Type B pancreatic cell (in vitro differentiated cells): ENCODE measurements around the gene ACAN. TPM values are rescaled to one million over a fixed set of nuclear protein-coding genes. Genes with fewer than 3 reads are reported as not detected.
A peak's percentile ranks its signal among the peaks of the same experiment; 100 is the strongest.

Source experiments
- DNase-seq: peaks from one replicate; pipeline ENCODE4 v3.0.0; 2021; ENCODE audit warnings: mixed read lengths; ENCODE audit not compliant: unreplicated experiment; ENCODE audit errors: extremely low spot score
- H3K27ac Mint-ChIP-seq: 2 replicates; pipeline ENCODE4 v1.8.0; 2021; ENCODE audit warnings: mild to moderate bottlenecking, mixed read lengths
- H3K27me3 Mint-ChIP-seq: 2 replicates; pipeline ENCODE4 v1.8.0; 2021; ENCODE audit warnings: mixed read lengths
- H3K36me3 Mint-ChIP-seq: 2 replicates; pipeline ENCODE4 v1.8.0; 2021; ENCODE audit warnings: mixed read lengths
- H3K4me1 Mint-ChIP-seq: one replicate; pipeline ENCODE4 v1.8.0; 2021; ENCODE audit warnings: mixed read lengths; ENCODE audit not compliant: unreplicated experiment
- H3K4me3 Mint-ChIP-seq: 2 replicates; pipeline ENCODE4 v1.8.0; 2021; ENCODE audit warnings: mild to moderate bottlenecking, mixed read lengths
- H3K9me3 Mint-ChIP-seq: 2 replicates; pipeline ENCODE4 v1.8.0; 2021; ENCODE audit warnings: mixed read lengths
- CTCF ChIP-seq: fragments of 200-600 bp; sonication (generic); conservative IDR thresholded peaks from 2 replicates; pipeline ENCODE4 v1.5.0; 2021; ENCODE audit warnings: antibody characterized with exemption, mild to moderate bottlenecking
- total RNA-seq: library from RNA; stranded (reverse); gene quantifications from 2 replicates; pipeline ENCODE4 v1.2.1, GENCODE V29; 2021; ENCODE audit warnings: low replicate concordance

The ACAN gene
- total RNA-seq, 1 donor from 2014 or later: 6.9 TPM

- Mint-ChIP-seq H3K27me3 (peaks cover 4% of the 10 kb centered on the region), H3K9me3 (no peaks in the 10 kb centered on the region), H3K36me3 (no peaks in the 10 kb centered on the region), H3K4me3 (no peak overlapping the region), H3K4me1 (no peaks in the 10 kb centered on the region), H3K27ac (no peak overlapping the region)
- no peak for DNase-seq
- no peak for TF ChIP-seq CTCF
Measured at GRCh38 chr15:88865498-88866099, 62.4 kb downstream of the ACAN start.

GRCh38 chr15:88866295-88866881 lies 63.2 kb downstream of the ACAN start:
- no peak for TF ChIP-seq CTCF
- Mint-ChIP-seq H3K4me3 (no peak overlapping the region), H3K27ac (no peak overlapping the region), H3K9me3 (no peaks in the 10 kb centered on the region), H3K4me1 (no peaks in the 10 kb centered on the region), H3K36me3 (no peaks in the 10 kb centered on the region), H3K27me3 (peaks cover 4% of the 10 kb centered on the region)
- no peak for DNase-seq

- TF ChIP-seq CTCF: no peak
- Mint-ChIP-seq H3K27ac (no peak overlapping the region), H3K27me3 (peaks cover 16% of the 10 kb centered on the region)
Measured at GRCh38 chr15:88871313-88871712, 68.1 kb downstream of the ACAN start.

GRCh38 chr15:88872106-88872505 lies 68.9 kb downstream of the ACAN start:
- Mint-ChIP-seq H3K4me3 (no peak overlapping the region), H3K9me3 (no peaks in the 10 kb centered on the region), H3K27ac (no peak overlapping the region), H3K4me1 (peaks cover 15% of the 10 kb centered on the region), H3K27me3 (peaks cover 12% of the 10 kb centered on the region), H3K36me3 (no peaks in the 10 kb centered on the region)
- DNase-seq: no peak
- TF ChIP-seq CTCF: no peak

More at GRCh38 chr15:88871313-88871712, 68.1 kb downstream of the ACAN start:
- Mint-ChIP-seq H3K4me1 (peaks cover 11% of the 10 kb centered on the region), H3K36me3 (no peaks in the 10 kb centered on the region), H3K9me3 (no peaks in the 10 kb centered on the region), H3K4me3 (no peak overlapping the region)
- DNase-seq: no peak

- peaks cover 12% of the 10 kb centered on the region for H3K27me3 Mint-ChIP-seq
Measured at GRCh38 chr15:88872706-88873105, 69.5 kb downstream of the ACAN start.

More at GRCh38 chr15:88872706-88873105, 69.5 kb downstream of the ACAN start:
- no peak for DNase-seq
- TF ChIP-seq CTCF: no peak
- Mint-ChIP-seq H3K36me3 (no peaks in the 10 kb centered on the region), H3K9me3 (no peaks in the 10 kb centered on the region), H3K4me1 (peaks cover 15% of the 10 kb centered on the region), H3K27ac (peak overlapping the region; percentile 36), H3K4me3 (no peak overlapping the region)
